GM21529 (cell line): ENCODE data around the gene HNRNPF.
A peak's percentile ranks its signal among the peaks of the same experiment; 100 is the strongest.
"Not testable (repeated sequence)": the region's sequence is repeated elsewhere in the genome, so short reads cannot be mapped to it uniquely, and the experiment has no call there.

Source experiments
- ATAC-seq: cut with Tn5 transposase; IDR thresholded peaks from one replicate; pipeline ENCODE4 v1.9.1; 2021; ENCODE audit not compliant: unreplicated experiment

Gene HNRNPF

DNA sequence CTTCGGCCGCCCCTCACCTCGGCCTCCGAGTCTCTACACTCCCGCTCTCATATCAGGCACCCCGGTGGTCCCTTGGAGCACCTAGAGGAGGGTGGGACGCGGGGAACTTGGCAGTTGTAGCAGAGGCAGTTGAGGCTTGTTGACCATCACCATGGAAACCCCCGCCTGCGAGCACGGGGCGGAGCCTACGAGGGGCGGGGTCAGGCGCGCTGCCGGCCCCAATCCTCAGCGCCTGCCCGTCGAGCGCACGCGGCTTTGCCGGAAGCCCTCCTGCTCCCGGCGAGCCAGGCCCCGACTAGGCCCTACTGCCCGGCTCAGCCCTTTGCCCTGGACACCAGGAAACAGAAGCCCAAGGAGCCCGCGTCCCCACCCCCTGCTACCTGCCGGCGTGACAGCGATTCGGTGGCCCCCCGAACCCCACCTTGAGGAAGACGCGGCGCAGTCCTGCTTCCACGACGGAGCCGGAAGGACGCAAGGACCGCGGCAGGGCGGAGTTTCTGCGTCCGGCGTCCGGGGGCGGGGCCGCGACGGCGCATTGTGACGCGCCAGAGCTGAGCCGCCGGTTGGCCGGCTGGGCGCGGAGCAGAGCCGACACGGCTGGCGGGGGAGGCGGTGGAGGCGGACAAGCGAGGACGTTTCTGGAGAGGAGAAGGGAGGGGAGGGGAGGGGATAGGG, at the start of gene HNRNPF:
TSS of gene HNRNPF (minus strand) at position 477 of the 675 bp plus-strand sequence. CDS start 21,302 bp downstream, outside the sequence.
- ATAC-seq: peak; percentile 69

- no peak for ATAC-seq
Observed at GRCh38 chr10:43458227-43458626, 49.2 kb upstream of the HNRNPF start.

DNA sequence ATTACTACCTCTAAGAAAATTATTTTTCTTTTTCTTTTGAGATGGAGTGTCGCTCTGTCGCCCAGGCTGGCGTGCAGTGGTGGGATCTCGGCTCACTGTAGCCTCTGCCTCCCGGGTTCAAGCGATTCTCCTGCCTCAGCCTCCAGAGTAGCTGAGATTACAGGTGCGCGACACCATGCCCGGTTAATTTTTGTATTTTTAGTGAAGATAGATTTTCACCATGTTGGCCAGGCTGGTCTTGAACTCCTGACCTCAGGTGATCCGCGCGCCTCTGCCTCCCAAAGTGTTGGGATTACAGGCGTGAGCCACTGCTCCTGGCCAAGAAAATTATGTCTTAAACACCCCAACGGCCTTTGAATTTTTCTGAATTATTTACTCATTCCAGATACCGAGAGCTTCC, 47.6 kb upstream of the HNRNPF start:
- not testable (repeated sequence) for ATAC-seq

DNA sequence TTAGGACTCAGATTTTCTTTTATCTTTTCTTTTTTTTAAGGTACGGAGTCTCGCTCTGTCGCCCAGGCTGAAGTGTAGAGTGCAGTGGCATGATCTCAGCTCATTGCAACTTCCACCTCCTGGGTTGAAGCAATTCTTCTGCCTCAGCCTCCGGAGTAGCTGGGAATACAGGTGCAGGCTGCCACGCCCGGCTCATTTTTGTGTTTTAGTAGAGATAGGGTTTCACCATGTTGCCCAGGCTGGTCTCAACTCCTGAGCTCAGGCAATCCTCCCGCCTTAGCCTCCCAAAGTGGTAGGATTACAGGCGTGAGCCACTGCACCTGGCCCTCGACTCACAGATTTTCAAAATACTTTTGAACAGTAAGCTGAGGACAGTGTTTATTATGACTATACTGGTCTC, 45.0 kb upstream of the HNRNPF start:
- ATAC-seq: not testable (repeated sequence)

- ATAC-seq: peak; percentile 35
Observed at GRCh38 chr10:43453266-43453831, 44.4 kb upstream of the HNRNPF start.

GRCh38 chr10:43452356-43452914, 43.4 kb upstream of the HNRNPF start:
- peak; percentile 0 for ATAC-seq

DNA sequence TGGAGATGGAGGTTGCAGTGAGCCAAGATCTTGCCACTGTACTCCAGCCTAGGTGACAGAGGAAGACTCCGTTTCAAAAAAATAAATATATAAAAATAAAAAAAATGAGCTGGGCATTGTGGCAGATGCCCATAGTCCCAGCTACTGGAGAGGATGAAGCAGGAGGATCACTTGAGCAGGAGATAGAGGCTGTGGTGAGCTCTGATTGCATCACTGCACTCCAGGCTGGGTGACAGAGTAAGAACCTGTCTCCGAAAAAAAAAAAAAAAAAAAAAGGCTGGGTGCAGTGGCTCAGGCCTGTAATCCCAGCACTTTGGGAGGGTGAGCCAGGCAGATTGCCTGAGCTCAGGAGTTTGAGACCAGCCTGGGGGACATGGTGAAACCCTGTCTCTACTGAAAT, 39.8 kb upstream of the HNRNPF start:
- ATAC-seq: no peak

DNA sequence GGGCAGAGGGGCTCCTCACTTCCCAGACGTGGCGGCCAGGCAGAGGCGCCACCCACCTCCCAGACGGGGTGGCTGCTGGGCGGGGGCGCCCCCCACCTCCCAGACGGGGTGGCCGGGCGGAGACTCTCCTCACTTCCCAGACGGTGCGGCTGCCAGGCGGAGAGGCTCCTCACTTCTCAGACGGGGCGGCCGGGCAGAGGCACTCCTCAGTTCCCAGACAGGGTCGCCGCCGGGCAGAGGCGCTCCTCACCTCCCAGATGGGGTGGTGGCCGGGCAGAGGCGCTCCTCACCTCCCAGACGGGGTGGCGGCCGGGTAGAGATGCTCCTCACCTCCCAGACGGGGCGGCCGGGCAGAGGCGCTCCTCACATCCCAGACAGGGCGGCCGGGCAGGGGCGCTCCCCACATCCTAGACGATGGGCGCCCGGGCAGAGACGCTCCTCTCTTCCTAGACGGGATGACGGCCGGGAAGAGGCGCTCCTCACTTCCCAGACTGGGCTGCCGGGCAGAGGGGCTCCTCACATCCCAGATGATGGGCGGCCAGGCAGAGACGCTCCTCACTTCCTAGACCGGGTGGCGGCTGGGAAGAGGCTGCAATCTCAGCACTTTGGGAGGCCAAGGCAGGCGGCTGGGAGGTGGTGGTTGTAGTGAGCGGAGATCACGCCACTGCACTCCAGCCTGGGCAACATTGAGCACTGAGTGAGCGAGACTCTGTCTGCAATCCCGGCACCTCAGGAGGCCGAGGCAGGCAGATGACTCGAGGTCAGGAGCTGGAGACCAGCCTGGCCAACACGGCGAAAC, 37.4 kb upstream of the HNRNPF start:
- not testable (repeated sequence) for ATAC-seq

- no peak for ATAC-seq
Observed at GRCh38 chr10:43444897-43445466, 36.0 kb upstream of the HNRNPF start.

DNA sequence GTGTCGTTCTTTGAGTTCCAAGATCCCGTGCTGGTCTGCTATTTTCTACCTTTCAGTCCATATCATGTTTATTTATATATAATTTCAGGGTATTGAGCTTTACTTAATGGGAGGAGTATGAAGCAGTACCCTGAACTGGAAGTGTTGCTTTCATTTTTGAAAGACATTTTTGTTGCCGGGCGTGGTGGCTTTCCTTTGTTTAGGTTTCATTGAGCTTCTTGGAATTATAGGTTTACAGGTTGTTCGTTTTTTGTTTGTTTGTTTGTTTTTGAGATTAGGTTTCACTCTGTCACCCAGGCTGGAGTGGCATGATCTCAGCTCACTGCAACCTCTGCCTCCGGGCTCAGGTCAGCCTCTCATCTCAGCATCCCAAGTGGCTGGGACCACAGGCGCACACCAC, 35.3 kb upstream of the HNRNPF start:
- no peak for ATAC-seq

DNA sequence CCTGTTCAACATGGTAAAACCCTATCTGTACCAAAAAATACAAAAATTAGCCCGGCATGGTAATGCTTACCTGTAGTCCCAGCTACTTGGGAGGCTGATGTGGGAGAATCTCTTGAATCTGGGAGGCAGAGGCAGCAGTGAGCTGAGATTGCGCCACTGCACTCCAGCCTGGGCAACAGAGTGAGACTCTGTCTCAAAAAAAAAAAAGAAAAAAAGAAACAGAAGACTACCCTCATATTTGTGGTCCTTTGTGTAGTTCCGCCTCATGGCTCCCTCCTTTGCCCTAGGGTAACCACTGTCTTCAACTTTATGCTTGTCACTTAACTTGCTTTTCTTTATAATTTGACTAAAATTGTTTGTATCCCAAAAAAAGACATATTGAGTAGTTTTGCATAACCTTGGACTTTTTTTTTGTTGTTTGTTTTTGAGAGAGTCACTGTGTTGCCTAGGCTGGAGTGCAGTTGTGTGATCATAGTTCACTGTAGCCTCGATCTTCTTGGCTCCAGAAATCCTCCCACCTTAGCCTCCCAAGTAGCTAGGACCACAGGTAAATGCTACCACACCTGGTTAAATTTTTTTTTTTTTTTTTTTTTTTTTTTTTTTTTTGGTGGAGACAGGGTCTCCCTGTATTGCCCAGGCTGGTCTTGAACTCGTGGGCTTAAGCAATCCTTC, 31.6 kb upstream of the HNRNPF start:
- ATAC-seq: no peak

DNA sequence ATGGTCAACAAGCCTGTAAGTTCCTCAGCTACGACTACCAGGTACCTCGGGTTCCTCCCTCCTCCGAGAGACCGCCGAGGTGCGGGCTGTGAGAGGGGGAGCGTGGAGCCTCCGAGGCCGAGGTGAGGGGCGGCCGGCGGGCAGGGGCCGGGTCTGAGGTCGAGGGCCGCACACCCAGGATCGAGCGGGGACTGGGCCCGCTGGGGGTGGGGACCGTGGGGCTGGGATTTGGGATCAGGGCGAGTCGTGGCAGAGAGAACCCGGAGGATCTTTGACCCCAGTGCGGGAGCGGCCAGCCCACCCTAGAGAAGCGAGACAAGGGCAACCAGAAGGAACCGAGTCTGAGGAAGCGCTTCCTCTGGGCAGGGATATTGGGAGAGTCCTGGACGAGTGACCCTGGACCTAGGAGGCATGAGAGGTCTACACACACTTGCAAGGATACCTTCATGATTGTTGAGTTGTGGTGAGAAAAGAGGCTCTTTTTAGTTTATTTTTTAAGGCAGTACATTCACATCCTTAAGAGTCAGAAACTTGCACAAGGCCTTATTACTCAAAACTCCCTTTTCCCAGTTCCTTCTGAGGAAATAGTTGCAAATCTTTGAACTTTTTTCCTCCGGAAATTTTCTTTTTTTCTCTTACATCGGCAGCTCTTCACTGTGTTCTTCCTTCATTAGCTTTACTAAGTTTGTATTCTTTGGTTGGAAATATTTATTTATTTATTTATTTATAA, 28.3 kb upstream of the HNRNPF start:
- no peak for ATAC-seq

DNA sequence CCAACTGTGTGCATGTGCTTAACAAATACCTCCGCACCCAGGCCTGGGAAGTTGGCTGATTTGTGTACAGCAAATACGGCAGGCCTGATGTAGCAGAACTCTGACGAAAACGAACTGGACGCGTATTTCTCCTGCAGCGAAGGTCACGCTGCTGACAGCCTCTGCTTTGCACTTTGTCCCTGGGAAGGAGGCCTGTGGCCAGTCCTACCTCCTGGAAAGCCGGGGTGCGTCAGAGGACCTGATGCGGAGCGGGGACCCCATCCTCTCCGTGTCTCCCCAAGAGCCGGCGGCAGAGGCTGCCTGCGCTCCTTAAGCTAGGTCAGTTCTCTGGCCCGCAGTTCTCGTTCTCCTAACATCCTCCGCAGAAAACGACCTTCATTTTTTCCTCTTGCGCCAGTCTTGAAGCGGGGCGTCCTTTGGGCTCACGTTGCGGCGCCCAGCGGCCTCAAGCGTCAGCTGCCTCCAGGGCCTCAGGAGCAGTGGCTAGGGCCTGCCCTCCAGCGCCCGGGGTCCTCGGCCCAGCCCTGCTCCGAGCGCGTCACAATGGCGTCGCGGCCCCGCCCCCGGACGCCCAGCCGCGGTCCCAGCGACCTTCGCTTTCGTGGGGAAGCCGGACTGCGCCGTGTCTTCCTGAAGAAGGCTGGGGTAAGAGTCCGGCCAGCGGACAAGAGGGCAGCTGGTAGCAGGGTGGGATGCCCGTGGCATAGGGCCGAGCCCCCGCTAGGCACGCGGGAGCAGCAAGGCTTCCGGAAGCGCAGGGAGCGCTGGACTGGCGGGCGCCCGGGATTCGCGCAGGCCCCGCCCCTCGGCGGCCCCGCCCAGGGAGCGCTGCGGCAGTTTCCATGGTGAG, 27.5 kb upstream of the HNRNPF start, which contains the start of gene ZNF487:
TSS of gene ZNF487 (plus strand) at position 821 of the 850 bp plus-strand sequence. CDS start 38,703 bp downstream, outside the sequence.
- ATAC-seq: peak; percentile 95

GRCh38 chr10:43430926-43431663, 22.1 kb upstream of the HNRNPF start:
- ATAC-seq: no peak

DNA sequence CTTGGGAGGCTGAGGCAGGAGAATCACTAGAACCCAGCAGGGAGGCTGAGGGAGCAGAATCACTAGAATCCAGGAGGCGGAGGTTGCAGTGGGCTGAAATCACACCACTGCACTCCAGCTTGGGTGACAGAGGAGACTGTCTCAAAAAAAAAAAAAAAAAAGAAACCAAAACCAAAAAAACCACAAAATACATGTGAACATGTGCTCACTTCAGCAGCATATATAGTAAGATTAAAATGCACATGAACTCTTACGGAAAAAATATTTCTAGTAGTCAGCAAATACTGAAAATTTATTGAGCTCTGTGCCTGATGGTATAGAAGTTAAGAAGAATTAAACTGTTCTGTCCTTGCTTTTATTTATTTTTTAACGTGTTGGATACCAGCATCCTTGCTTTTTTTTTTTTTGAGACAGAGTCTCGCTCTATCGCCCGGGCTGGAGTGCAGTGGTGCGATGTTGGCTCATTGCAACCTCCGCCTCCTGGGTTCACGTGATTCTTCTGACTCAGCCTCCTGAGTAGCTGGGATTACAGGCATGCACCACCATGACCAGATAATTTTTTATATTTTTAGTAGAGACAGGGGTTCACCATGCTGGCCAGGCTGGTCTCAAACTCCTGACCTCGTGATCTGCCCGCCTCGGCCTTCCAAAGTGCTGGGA, 18.3 kb upstream of the HNRNPF start:
- no peak for ATAC-seq

- not testable (repeated sequence) for ATAC-seq
Observed at GRCh38 chr10:43426476-43426875, 17.5 kb upstream of the HNRNPF start.

- ATAC-seq: no peak
Observed at GRCh38 chr10:43424416-43424815, 15.4 kb upstream of the HNRNPF start.

DNA sequence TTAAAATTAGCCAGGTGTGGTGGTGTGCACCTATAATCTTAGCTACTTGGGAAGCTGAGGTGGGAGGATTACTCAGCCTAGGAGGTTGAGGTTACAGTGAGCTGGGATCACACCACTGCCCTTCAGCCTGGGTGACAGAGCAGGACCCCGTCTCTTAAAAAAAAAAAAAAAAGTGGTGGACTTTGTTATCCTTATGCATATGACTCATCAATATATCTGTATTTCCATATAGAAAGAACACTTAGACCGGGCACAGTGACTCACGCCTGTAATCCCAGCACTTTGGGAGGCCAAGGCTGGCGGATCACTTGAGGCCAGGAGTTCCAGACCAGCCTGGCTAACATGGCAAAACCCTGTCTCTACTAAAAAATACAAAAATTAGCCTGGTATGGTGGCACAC, 13.0 kb upstream of the HNRNPF start:
- ATAC-seq: not testable (repeated sequence)
